Retinal pigment epithelial cell (primary cell): ENCODE data around the gene STUB1.
"Not testable (repeated sequence)": the region's sequence is repeated elsewhere in the genome, so short reads cannot be mapped to it uniquely, and the experiment has no call there.

Experiments
- DNase-seq: peaks from one replicate; pipeline ENCODE4 v3.0.0-alpha.2; 2010; ENCODE audit warnings: low read depth
- H3K4me3 ChIP-seq: 2 replicates; pipeline ENCODE4 v1.5.1; 2011; ENCODE audit warnings: mild to moderate bottlenecking, low read length, control low read depth, moderate library complexity
- TF ChIP-seq, protein P1 (sequence below): conservative IDR thresholded peaks from 2 replicates; pipeline ENCODE4 v1.5.1; 2011; ENCODE audit warnings: low read depth, low read length, control low read depth, inconsistent platforms

The STUB1 gene

DNA sequence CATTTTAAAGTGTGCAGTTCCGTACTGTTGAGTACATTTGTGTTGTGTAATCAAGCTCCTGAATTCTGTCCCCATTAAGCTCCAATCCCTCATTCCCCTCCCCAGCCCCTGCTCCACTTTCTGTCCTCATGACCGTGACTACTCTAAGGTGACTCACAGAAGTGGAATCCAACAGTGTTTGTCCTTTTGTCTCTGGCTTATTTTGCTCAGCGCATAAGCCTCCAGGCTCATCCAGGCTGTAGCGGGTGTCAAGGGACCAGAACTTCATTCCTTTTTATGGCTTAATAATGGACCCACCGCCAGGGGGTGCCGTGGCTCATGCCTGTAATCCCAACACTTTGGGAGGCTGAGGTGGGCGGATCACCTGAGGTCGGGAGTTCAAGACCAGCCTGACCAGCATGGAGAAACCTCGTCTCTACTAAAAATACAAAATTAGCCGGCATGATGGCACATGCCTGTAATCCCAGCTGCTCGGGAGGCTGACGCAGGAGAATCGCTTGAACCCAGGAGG is 32.6 kb downstream of the STUB1 start:
- TF ChIP-seq, protein P1, sequence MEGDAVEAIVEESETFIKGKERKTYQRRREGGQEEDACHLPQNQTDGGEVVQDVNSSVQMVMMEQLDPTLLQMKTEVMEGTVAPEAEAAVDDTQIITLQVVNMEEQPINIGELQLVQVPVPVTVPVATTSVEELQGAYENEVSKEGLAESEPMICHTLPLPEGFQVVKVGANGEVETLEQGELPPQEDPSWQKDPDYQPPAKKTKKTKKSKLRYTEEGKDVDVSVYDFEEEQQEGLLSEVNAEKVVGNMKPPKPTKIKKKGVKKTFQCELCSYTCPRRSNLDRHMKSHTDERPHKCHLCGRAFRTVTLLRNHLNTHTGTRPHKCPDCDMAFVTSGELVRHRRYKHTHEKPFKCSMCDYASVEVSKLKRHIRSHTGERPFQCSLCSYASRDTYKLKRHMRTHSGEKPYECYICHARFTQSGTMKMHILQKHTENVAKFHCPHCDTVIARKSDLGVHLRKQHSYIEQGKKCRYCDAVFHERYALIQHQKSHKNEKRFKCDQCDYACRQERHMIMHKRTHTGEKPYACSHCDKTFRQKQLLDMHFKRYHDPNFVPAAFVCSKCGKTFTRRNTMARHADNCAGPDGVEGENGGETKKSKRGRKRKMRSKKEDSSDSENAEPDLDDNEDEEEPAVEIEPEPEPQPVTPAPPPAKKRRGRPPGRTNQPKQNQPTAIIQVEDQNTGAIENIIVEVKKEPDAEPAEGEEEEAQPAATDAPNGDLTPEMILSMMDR = peak; percentile 58
- DNase-seq = peak; percentile 94
- H3K4me3 ChIP-seq = not testable (repeated sequence)

DNA sequence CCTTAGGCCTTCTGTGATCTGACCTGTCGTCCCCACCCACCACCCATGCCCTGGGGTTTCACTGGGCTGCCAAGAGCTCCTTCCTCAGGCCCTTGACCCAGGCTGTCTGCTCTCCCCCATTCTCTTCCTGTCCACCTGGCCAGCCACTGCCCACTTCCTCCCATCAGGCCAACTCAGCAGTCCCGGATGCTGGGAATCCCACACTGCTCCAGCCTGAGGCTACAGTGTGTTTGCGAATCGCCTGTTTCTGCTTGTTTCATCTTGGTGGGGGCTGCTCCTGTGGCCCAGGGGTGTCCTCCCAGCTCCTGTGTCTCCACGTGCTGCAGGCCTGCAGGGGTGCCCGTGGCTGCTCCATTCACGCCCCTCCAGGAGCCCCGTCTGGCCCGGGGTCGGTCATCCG is 33.9 kb downstream of the STUB1 start:
- TF ChIP-seq, protein P1 = no peak
- no peak overlapping the region for H3K4me3 ChIP-seq
- DNase-seq = no peak

DNA sequence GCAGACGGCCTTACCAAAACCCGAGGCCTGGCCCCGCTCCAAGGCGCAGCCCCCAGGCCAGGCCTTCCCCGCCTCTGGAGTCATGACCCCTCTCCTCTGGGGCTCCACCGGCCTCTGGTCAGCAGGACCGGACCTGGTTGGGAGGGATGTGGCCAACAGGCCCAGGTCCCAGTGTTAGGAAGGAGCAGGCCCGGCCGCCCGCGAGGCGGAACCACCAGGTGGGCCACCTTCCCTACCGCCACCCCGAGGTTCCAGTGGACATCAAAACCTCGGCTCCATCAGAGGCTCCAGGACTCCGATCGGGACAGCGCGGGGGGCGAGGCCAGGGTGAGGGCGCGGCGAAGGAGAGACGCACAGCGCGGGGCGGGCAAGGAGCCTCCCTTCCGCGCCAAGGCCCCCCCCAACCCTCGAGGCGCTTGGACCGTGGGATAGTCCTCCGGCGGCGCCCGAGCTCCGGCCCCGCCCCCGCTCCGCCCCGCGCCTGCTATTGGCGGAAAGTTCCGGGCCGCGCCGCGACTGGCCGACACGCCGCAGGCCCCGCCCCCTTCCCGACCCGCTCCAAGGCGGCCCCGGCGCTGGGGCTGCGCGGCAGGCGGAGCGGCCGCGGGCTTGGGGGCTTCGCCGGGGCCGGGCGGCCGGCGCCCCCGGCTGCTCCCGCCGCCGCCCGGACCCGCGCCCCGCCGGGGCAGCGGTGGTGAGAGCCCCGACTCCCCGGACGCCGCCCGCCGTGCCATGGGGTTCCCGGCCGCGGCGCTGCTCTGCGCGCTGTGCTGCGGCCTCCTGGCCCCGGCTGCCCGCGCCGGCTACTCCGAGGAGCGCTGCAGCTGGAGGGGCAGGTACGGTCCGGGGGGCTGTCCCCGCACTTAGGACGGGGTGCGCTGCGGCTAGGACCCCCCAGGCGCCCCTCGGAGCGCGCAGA is 34.6 kb downstream of the STUB1 start, which contains the start of gene METRN:
Gene METRN, plus strand, starts transcription at position 561 of the 919 bp plus-strand sequence. Its CDS starts 172 bp downstream, at position 733.
- TF ChIP-seq, protein P1 = no peak
- peak within 1 kb of the TSS; percentile 57 for H3K4me3 ChIP-seq

DNA sequence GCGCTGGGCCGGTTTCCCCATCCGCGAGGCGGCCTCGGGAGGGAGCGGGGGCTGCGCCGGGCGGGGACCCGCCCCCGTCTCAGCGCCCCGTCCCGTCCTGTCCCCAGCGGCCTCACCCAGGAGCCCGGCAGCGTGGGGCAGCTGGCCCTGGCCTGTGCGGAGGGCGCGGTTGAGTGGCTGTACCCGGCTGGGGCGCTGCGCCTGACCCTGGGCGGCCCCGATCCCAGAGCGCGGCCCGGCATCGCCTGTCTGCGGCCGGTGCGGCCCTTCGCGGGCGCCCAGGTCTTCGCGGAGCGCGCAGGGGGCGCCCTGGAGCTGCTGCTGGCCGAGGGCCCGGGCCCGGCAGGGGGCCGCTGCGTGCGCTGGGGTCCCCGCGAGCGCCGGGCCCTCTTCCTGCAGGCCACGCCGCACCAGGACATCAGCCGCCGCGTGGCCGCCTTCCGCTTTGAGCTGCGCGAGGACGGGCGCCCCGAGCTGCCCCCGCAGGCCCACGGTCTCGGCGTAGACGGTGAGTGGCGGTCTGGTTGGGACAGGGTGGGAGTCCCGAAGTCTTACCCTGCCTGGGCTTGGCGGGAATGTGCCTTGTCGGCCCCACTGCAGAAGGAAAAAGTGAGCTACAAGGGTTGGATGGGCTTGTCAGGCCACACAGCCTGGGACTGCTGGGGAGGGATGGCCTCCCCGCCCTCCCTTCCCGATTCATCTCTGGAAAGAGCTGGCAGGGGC is 35.4 kb downstream of the STUB1 start:
- TF ChIP-seq, protein P1 = no peak
- no peak for DNase-seq
- peak overlapping the region; percentile 57 for H3K4me3 ChIP-seq

More for the DNA sequence above, 34.6 kb downstream of the STUB1 start, which contains the start of gene METRN:
- no peak for DNase-seq

DNA sequence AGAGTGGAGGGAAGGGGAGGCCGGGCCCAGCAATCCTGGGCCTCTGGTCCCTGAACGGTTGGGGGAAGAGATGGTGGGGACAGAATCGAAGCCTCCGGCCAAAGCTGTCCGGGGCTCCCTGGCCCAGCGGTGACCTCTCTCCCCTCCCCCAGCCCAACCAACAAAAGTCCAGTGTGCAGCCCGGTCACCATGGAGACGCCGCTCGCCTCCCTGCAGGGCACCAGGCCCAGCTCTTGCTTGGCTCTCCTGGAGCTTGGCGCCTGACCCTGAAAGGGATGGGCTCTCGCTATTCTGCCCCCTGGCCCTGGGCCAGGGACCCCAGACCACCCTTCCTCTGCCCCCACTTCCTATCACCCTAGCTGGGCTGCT is 36.0 kb downstream of the STUB1 start:
- TF ChIP-seq, protein P1 = peak; percentile 1
- peak overlapping the region; percentile 57 for H3K4me3 ChIP-seq
- no peak for DNase-seq

DNA sequence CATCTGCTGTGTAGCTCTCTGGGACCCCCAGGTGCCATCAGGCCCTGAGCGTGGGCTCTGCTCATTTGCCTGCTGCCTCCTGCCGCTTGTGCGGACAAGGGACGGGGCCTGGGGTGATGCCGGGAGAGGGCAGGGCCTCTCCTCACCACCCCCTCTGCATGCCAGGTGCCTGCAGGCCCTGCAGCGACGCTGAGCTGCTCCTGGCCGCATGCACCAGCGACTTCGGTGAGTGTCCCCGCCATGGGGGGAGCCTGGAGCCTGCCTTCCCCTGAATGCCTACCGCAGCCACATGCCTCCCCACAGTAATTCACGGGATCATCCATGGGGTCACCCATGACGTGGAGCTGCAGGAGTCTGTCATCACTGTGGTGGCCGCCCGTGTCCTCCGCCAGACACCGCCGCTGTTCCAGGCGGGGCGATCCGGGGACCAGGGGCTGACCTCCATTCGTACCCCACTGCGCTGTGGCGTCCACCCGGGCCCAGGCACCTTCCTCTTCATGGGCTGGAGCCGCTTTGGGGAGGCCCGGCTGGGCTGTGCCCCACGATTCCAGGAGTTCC is 36.6 kb downstream of the STUB1 start:
- no peak for DNase-seq
- peak overlapping the region; percentile 57 for H3K4me3 ChIP-seq

More for the DNA sequence above, 36.6 kb downstream of the STUB1 start:
- TF ChIP-seq, protein P1 = no peak
